HepG2 (cell line): ENCODE data around the gene FIBP. TPM values are rescaled to one million over a fixed set of nuclear protein-coding genes. Genes with fewer than 3 reads are reported as not detected.

Experiments
- BRCA1 ChIP-seq: sonication (generic); formaldehyde crosslinking; IDR thresholded peaks from 2 replicates; pipeline ENCODE4 v1.4.0; 2020; ENCODE audit warnings: missing genetic modification reagents
- EP300 ChIP-seq, 3 experiments: sonication (generic) in 1 of 3; formaldehyde crosslinking in 1 of 3; IDR thresholded peaks; 2 replicates each; pipeline versions ENCODE4 v1.5.1 to v1.6.1; 2011 to 2020; ENCODE audit warnings: low read depth in 2 of 3, low read length in 2 of 3, borderline replicate concordance in 1 of 3, improper control_type of control experiment in 1 of 3, mild to moderate bottlenecking in 1 of 3, missing genetic modification reagents in 1 of 3, moderate library complexity in 1 of 3
- HNRNPLL ChIP-seq: fragments of 200-400 bp; formaldehyde crosslinking; IDR thresholded peaks from 2 replicates; pipeline ENCODE4 v1.6.1; 2017; ENCODE audit warnings: mild to moderate bottlenecking, low read depth, low read length; ENCODE audit not compliant: poor library complexity, severe bottlenecking
- IKZF4 ChIP-seq: sonication (generic); formaldehyde crosslinking; IDR thresholded peaks from 2 replicates; pipeline ENCODE4 v1.5.1; 2020; ENCODE audit warnings: borderline replicate concordance, mild to moderate bottlenecking, low read depth, missing genetic modification reagents; ENCODE audit errors: not compliant biosample characterization
- KLF12 ChIP-seq: sonication (generic); formaldehyde crosslinking; IDR thresholded peaks from 2 replicates; pipeline ENCODE4 v1.4.0; 2020; ENCODE audit warnings: missing genetic modification reagents, borderline replicate concordance
- MBD4 ChIP-seq: IDR thresholded peaks from 2 replicates; pipeline ENCODE4 v1.6.1; 2012; ENCODE audit warnings: low read length, inconsistent platforms, borderline replicate concordance
- NRL ChIP-seq: sonication (generic); formaldehyde crosslinking; IDR thresholded peaks from 2 replicates; pipeline ENCODE4 v1.5.0; 2020; ENCODE audit warnings: missing genetic modification reagents, mild to moderate bottlenecking, moderate library complexity, borderline replicate concordance
- RFXAP ChIP-seq: sonication (generic); formaldehyde crosslinking; IDR thresholded peaks from 2 replicates; pipeline ENCODE4 v1.4.0; 2020; ENCODE audit warnings: missing genetic modification reagents, borderline replicate concordance
- SATB2 ChIP-seq: sonication (generic); formaldehyde crosslinking; IDR thresholded peaks from 2 replicates; pipeline ENCODE4 v1.5.0; 2020; ENCODE audit warnings: missing genetic modification reagents
- TEAD3 ChIP-seq: optimal IDR thresholded peaks from 2 replicates; pipeline ENCODE3; 2016; ENCODE audit warnings: borderline replicate concordance
- THAP11 ChIP-seq: IDR thresholded peaks from 2 replicates; pipeline ENCODE4 v1.6.1; 2016; ENCODE audit warnings: missing biosample characterization, missing genetic modification reagents
- ZNF224 ChIP-seq: sonication (generic); formaldehyde crosslinking; IDR thresholded peaks from 2 replicates; pipeline ENCODE4 v1.5.0; 2020; ENCODE audit warnings: mild to moderate bottlenecking, missing genetic modification reagents
- ZNF34 ChIP-seq: sonication (generic); formaldehyde crosslinking; IDR thresholded peaks from 2 replicates; pipeline ENCODE4 v1.4.0; 2020; ENCODE audit warnings: mild to moderate bottlenecking, missing genetic modification reagents, borderline replicate concordance
- ZNF354B ChIP-seq: sonication (generic); formaldehyde crosslinking; IDR thresholded peaks from 2 replicates; pipeline ENCODE4 v1.8.0; 2022; ENCODE audit warnings: mild to moderate bottlenecking, missing genetic modification reagents
- ZNF563 ChIP-seq: sonication (generic); formaldehyde crosslinking; IDR thresholded peaks from 2 replicates; pipeline ENCODE4 v1.8.0; 2022; ENCODE audit warnings: mild to moderate bottlenecking, moderate library complexity, missing genetic modification reagents
- ZNF607 ChIP-seq: sonication (generic); formaldehyde crosslinking; IDR thresholded peaks from 2 replicates; pipeline ENCODE4 v1.5.1; 2020; ENCODE audit warnings: missing genetic modification reagents, mild to moderate bottlenecking, borderline replicate concordance
- ZNF766 ChIP-seq: sonication (generic); formaldehyde crosslinking; IDR thresholded peaks from 2 replicates; pipeline ENCODE4 v1.5.0; 2020; ENCODE audit warnings: missing genetic modification reagents, borderline replicate concordance
- ZSCAN22 ChIP-seq: sonication (generic); formaldehyde crosslinking; IDR thresholded peaks from 2 replicates; pipeline ENCODE4 v1.4.0; 2020; ENCODE audit warnings: mild to moderate bottlenecking, missing genetic modification reagents
- polyA plus RNA-seq, 8 experiments: library from polyadenylated mRNA; depleted of rRNA in 3 of 8; stranded (reverse) in 7 of 8; unstranded in 1 of 8; fragments of >200 nt; fragmentation: Illumina TruSeq in 4 of 8; extraction: Trizol in 4 of 8; gene quantifications; 2 replicates each; pipeline versions ENCODE4 v1.2.1 to v1.2.3, GENCODE V29; 2011 to 2016; ENCODE audit warnings: low read depth in 4 of 8, missing spikeins in 1 of 8, mixed read lengths in 1 of 8; ENCODE audit not compliant: insufficient read depth in 1 of 8
- total RNA-seq, 5 experiments: library from RNA; depleted of rRNA; stranded (reverse); fragments of >200 nt; fragmentation: Illumina TruSeq; extraction: Trizol; gene quantifications; 2 replicates each; pipeline ENCODE4 v1.2.3, GENCODE V29; 2016; ENCODE audit warnings: low read depth in 1 of 5
- TF ChIP-seq, protein P1 (sequence below): sonication (generic); formaldehyde crosslinking; IDR thresholded peaks from 2 replicates; pipeline ENCODE4 v1.5.0; 2020; ENCODE audit warnings: missing genetic modification reagents
- TF ChIP-seq, protein P2 (sequence below): IDR thresholded peaks from 2 replicates; pipeline ENCODE4 v1.6.1; 2016; ENCODE audit warnings: missing genetic modification reagents, missing compliant biosample characterization
- TF ChIP-seq, protein P3 (sequence below): IDR thresholded peaks from 2 replicates; pipeline ENCODE4 v1.6.1; 2016; ENCODE audit warnings: low read depth
- TF ChIP-seq, protein P4 (sequence below): IDR thresholded peaks from 2 replicates; pipeline ENCODE4 v1.6.1; 2016; ENCODE audit warnings: low read depth, borderline replicate concordance
- TF ChIP-seq, protein P5 (sequence below): sonication (generic); formaldehyde crosslinking; IDR thresholded peaks from 2 replicates; pipeline ENCODE4 v1.5.1; 2020; ENCODE audit warnings: missing genetic modification reagents, mild to moderate bottlenecking, borderline replicate concordance

The FIBP gene
- total and polyA plus RNA-seq, 2 of the 13 experiments (the other 11 are each of a cell fraction or from before 2014, with no cell fraction given), result 42.9 to 62.1 TPM

DNA sequence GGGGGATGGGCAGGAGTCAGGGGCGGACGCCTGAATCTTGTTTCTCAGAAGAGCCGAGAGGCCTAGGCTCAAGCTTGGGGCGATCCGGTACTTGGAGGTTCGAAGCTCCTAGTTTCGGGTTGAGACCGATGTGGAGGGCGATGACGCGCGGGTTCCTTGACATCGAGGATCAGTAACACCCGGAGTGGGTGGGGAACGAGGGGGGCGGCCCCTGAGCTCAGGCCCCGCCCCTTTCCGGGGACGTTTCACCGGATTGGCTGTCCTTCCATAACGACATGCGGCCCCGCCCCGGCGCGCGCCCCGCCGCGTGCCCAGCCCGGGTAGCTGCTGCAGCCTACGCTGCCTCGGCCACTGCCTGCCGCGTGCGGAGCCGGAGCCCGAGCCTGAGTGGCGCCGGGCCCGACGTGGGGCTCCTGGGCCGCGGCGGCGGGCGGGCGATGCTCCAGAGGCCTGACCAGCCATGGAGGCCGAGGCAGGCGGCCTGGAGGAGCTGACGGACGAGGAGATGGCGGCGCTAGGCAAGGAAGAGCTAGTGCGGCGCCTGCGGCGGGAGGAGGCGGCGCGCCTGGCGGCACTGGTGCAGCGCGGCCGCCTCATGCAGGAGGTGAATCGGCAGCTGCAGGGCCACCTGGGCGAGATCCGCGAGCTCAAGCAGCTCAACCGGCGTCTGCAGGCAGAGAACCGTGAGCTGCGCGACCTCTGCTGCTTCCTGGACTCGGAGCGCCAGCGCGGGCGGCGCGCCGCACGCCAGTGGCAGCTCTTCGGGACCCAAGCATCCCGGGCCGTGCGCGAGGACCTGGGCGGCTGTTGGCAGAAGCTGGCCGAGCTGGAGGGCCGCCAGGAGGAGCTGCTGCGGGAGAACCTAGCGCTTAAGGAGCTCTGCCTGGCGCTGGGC, 2.3 kb upstream of the FIBP start, which contains the start of gene CCDC85B (continued):
- TF ChIP-seq, protein P1, sequence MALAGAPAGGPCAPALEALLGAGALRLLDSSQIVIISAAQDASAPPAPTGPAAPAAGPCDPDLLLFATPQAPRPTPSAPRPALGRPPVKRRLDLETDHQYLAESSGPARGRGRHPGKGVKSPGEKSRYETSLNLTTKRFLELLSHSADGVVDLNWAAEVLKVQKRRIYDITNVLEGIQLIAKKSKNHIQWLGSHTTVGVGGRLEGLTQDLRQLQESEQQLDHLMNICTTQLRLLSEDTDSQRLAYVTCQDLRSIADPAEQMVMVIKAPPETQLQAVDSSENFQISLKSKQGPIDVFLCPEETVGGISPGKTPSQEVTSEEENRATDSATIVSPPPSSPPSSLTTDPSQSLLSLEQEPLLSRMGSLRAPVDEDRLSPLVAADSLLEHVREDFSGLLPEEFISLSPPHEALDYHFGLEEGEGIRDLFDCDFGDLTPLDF, result 0 out of 2 replicates have a peak, but pooled peaks have one; percentile 48
- TF ChIP-seq TEAD3 (CRISPR knock-in tag), result no peak
- TF ChIP-seq THAP11, result peak; percentile 68
- TF ChIP-seq ZNF563 (CRISPR knock-in tag), result peak; percentile 96
- no peak; the same call in 1 of the 2 replicates for TF ChIP-seq ZNF34
- TF ChIP-seq, protein P2, sequence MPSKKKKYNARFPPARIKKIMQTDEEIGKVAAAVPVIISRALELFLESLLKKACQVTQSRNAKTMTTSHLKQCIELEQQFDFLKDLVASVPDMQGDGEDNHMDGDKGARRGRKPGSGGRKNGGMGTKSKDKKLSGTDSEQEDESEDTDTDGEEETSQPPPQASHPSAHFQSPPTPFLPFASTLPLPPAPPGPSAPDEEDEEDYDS (CRISPR knock-in tag), result peak; percentile 49
- TF ChIP-seq IKZF4 (CRISPR knock-in tag), result peak; percentile 19
- TF ChIP-seq HNRNPLL, result peak; percentile 63
- TF ChIP-seq, protein P3, sequence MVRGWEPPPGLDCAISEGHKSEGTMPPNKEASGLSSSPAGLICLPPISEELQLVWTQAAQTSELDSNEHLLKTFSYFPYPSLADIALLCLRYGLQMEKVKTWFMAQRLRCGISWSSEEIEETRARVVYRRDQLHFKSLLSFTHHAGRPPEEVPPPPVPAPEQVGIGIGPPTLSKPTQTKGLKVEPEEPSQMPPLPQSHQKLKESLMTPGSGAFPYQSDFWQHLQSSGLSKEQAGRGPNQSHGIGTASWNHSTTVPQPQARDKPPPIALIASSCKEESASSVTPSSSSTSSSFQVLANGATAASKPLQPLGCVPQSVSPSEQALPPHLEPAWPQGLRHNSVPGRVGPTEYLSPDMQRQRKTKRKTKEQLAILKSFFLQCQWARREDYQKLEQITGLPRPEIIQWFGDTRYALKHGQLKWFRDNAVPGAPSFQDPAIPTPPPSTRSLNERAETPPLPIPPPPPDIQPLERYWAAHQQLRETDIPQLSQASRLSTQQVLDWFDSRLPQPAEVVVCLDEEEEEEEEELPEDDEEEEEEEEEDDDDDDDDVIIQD (CRISPR knock-in tag), result no peak
- no peak for TF ChIP-seq MBD4
- TF ChIP-seq ZNF224 (CRISPR knock-in tag), result no peak
- TF ChIP-seq NRL, result peak; percentile 70
- TF ChIP-seq, protein P4, sequence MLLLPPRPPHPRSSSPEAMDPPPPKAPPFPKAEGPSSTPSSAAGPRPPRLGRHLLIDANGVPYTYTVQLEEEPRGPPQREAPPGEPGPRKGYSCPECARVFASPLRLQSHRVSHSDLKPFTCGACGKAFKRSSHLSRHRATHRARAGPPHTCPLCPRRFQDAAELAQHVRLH, result peak; percentile 47; the same call in 1 of the 2 replicates
- TF ChIP-seq, protein P5, sequence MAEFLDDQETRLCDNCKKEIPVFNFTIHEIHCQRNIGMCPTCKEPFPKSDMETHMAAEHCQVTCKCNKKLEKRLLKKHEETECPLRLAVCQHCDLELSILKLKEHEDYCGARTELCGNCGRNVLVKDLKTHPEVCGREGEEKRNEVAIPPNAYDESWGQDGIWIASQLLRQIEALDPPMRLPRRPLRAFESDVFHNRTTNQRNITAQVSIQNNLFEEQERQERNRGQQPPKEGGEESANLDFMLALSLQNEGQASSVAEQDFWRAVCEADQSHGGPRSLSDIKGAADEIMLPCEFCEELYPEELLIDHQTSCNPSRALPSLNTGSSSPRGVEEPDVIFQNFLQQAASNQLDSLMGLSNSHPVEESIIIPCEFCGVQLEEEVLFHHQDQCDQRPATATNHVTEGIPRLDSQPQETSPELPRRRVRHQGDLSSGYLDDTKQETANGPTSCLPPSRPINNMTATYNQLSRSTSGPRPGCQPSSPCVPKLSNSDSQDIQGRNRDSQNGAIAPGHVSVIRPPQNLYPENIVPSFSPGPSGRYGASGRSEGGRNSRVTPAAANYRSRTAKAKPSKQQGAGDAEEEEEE (CRISPR knock-in tag), result no peak
- TF ChIP-seq BRCA1 (CRISPR knock-in tag), result no peak
- TF ChIP-seq RFXAP, result peak; percentile 82
- TF ChIP-seq ZNF607 (CRISPR knock-in tag), result peak; percentile 83
- no peak for TF ChIP-seq ZSCAN22 (CRISPR knock-in tag)
- TF ChIP-seq EP300 (IDR thresholded peaks at IDR 0.05; ENCODE audit: low read depth in 2 of 2, low read length in 2 of 2), result no peak; a peak in 1 of 4 replicates
- no peak for TF ChIP-seq EP300 (CRISPR knock-in tag; IDR thresholded peaks at IDR 0.05; ENCODE audit: borderline replicate concordance)
- TF ChIP-seq ZNF766 (CRISPR knock-in tag), result peak; percentile 85; the same call in 1 of the 2 replicates
- TF ChIP-seq SATB2 (CRISPR knock-in tag), result peak; percentile 88; the same call in 1 of the 2 replicates
- no peak for TF ChIP-seq ZNF354B
- TF ChIP-seq KLF12, result peak; percentile 58; the same call in 1 of the 2 replicates
